Measurements from ENCODE around the gene RAB9B.
"Not testable (repeated sequence)": the region's sequence is repeated elsewhere in the genome, so short reads cannot be mapped to it uniquely, and the experiment has no call there.

RAB9B gene

GRCh38 chrX:103831803-103832544 is at the start of gene RAB9B:
Gene RAB9B, minus strand, starts transcription at chrX:103832257. Its CDS starts 6,473 bp downstream, at chrX:103825784.
- DNase-seq (ENCODE audit: low read depth, low spot score) = peak; percentile 35

- no peak for DNase-seq (ENCODE audit: low read depth, low spot score)
These were observed 47.3 kb upstream of the RAB9B start for GRCh38 chrX:103879339-103879738.

GRCh38 chrX:103878466-103879122 is 46.5 kb upstream of the RAB9B start:
- no peak for DNase-seq (ENCODE audit: low read depth, low spot score)

GRCh38 chrX:103877571-103877970 is 45.5 kb upstream of the RAB9B start:
- DNase-seq (ENCODE audit: low read depth, low spot score) = no peak

GRCh38 chrX:103864886-103865534 is 33.0 kb upstream of the RAB9B start:
- DNase-seq (ENCODE audit: low read depth, low spot score) = no peak

- DNase-seq (ENCODE audit: low read depth, low spot score) = no peak
These were observed 32.1 kb upstream of the RAB9B start for GRCh38 chrX:103864149-103864548.

- DNase-seq (ENCODE audit: low read depth, low spot score) = no peak
These were observed 29.1 kb upstream of the RAB9B start for GRCh38 chrX:103861200-103861599.

- no peak for DNase-seq (ENCODE audit: low read depth, low spot score)
These were observed 17.5 kb upstream of the RAB9B start for GRCh38 chrX:103849558-103849957.

- DNase-seq (ENCODE audit: low read depth, low spot score) = no peak
These were observed 15.3 kb upstream of the RAB9B start for GRCh38 chrX:103847174-103847870.

- no peak for DNase-seq (ENCODE audit: low read depth, low spot score)
These were observed 14.3 kb upstream of the RAB9B start for GRCh38 chrX:103846386-103846785.

GRCh38 chrX:103845165-103845653 is 13.2 kb upstream of the RAB9B start:
- DNase-seq (ENCODE audit: low read depth, low spot score) = no peak

GRCh38 chrX:103839404-103839803 is 7.3 kb upstream of the RAB9B start:
- no peak for DNase-seq (ENCODE audit: low read depth, low spot score)

GRCh38 chrX:103831342-103831802 is 685 bp downstream of the RAB9B start:
- DNase-seq (ENCODE audit: low read depth, low spot score) = no peak

GRCh38 chrX:103830848-103831247 is 1.2 kb downstream of the RAB9B start:
- DNase-seq (ENCODE audit: low read depth, low spot score) = no peak

- no peak for DNase-seq (ENCODE audit: low read depth, low spot score)
These were observed 3.5 kb downstream of the RAB9B start for GRCh38 chrX:103828529-103828928.

- no peak for DNase-seq (ENCODE audit: low read depth, low spot score)
These were observed 6.2 kb downstream of the RAB9B start for GRCh38 chrX:103825881-103826280.

- no peak for DNase-seq (ENCODE audit: low read depth, low spot score)
These were observed 8.5 kb downstream of the RAB9B start for GRCh38 chrX:103823591-103823990.

GRCh38 chrX:103820802-103821201 is 11.3 kb downstream of the RAB9B start:
- not testable (repeated sequence) for DNase-seq (ENCODE audit: low read depth, low spot score)

GRCh38 chrX:103818842-103819619 is 13.0 kb downstream of the RAB9B start:
- no peak for DNase-seq (ENCODE audit: low read depth, low spot score)

- DNase-seq (ENCODE audit: low read depth, low spot score) = no peak
These were observed 14.6 kb downstream of the RAB9B start for GRCh38 chrX:103817502-103817901.

- DNase-seq (ENCODE audit: low read depth, low spot score) = not testable (repeated sequence)
These were observed 15.0 kb downstream of the RAB9B start for GRCh38 chrX:103817101-103817500.

Data from activated naive CD8-positive, alpha-beta T cell treated with anti-CD3 and anti-CD28 coated beads, Interleukin-2, amount 50 U/mL, for 16 hours (primary cell).